ENCODE measurements around the gene ANKRD33.

The ANKRD33 gene

DNA sequence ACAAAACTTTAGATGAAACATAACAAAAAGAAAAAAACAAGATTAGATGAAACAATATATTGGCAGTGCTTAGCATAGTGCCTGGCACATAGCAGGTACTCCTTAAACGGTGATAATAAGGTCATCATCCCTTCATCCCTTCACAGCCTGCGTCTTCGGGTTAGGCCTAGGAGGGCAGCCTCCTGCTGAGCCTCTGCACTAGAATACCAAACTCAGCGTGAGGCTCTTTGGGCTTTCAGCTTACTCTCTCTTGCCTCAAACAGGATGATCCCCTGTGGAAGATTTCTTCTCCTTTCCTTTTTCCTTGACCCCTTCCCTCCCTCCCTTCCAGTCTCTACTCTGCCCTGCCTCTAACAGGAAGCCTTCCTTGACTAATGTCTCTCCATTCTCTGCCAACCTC is 25.0 kb upstream of the ANKRD33 start:
- no peak for DNase-seq

DNA sequence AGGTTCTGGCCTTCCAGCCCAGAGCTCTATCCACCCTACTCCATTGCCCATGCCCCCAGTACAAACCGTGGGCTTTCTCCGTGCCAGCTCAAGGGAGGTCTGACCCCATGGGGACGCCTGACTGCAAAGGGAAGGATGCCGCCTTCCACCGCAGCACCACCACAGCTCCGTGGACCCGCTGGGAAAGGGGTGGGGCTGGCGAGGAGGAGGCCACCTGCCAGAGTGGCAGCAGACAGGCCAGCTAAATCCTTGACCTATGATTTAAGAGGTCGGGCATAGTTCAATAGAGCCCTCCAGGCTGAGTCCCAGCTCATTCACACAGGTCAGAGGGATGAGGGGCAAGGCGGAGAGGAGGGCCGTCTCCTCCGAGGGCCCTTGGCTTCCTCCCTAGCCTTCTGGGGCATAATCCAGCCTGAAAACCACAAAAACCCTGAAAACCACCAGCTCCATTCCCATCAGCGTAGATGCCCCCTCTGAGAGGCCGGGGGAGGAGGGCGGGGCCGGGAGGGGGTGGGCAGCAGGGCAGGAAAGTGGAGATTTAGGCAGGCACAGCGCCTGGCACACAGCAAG is 24.5 kb upstream of the ANKRD33 start:
- DNase-seq: no peak

DNA sequence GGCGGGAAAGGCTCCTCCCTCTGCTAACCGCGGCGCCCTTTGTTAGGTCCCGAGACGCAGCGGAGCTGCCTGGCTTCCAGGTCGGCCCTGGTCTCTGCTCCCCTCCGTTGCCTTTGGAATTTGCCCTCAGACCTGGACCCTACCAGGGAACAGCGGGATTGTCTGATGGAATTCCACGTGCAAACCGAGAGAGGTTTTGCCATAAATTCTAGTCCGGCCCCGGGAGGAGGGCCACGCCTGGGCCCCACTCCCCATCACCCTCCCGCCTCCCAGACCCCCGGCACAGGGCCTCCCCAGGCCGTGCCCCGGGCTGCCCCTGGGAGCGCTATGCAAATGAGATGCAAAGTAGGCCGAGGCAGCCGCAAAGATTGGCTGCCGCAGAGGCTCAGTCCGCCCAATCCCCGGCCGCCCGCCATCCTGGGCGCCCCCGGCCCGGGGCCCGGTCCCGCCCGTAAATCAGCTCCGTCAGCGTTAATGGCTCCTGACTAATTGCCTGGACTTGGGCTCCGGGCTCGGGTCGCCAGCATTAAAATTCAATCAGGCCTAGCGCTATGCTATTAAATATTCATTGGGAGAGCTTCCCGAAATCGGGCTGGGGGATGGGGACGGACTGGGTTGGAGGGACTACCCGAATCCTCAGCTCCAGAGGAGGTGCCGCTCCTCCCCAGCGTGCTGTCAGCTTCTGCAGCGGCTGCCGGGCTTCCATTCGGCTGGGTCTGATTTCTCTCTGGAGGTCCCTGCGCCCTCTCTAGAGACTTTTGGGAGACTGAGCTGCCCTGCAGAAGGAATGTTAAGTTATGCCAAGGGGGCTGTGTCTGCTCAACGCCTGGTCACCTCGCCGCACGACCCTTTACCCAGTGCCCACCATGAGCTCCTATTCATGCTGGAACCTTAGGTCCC is 23.7 kb upstream of the ANKRD33 start:
- DNase-seq: no peak

DNA sequence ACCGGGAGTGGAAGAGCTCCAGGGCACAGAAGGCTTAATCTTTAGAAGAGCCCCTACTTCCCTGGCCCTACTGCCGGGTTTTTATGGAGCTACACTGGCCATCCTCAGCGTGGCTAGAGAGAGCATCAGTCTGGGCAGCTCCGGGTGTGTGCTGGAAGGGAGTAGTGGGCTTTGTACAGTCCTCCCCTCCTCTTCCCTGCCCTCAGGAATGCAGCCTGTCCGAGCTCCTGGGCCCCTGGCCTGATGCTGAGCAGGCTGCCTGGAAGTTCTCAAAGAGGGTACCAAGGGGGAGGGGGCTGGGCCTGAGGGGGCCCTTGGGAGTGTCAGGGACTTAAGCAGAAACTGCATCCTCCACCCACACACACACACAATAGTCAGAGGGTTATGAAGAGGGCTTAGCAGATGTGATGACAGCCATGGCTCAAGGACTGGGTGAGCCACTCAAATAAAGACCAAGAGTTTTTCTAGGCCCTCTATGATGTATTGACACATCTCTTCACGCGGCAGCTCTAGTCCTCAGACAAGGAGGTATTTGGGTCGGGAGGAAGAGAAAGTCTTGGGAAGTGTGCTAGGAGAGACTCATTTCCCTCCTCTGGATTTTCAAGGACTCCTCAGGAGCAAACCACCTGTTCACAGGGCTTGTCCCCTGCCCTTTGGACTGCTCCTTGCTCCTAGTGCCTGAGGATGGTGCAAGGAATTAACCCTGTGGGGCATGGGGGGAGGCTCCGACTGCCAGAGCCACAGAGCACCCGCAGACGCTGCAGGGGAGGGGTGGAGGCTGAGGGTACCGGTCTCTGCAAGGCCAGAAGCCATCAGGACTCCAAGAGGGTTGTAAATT is 22.9 kb upstream of the ANKRD33 start:
- DNase-seq: no peak

DNA sequence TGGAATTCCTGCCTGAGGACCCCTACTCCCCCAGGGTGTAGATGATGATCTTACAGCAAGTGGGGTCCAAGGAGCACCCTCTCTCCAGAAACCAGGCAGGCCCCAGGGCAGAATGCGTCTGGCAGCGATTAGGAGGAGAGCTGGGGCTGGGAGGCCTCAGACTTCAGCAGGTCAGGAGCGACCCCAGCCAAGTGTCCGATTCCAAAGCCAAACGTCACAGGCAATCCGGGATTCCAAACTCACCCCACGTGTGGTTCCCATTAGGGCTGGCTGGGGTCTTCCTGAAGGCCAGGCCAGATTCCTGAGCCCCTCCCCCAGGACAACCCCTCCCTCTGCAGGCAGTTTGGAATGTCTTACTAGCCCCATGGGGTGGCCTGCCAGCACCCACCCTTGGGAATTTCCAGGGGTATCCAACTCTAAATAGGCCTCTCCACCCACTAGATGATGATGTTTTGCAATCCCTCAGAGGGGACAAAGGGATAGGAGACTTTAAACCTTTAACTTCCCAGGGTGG is 22.1 kb upstream of the ANKRD33 start:
- DNase-seq: no peak

DNA sequence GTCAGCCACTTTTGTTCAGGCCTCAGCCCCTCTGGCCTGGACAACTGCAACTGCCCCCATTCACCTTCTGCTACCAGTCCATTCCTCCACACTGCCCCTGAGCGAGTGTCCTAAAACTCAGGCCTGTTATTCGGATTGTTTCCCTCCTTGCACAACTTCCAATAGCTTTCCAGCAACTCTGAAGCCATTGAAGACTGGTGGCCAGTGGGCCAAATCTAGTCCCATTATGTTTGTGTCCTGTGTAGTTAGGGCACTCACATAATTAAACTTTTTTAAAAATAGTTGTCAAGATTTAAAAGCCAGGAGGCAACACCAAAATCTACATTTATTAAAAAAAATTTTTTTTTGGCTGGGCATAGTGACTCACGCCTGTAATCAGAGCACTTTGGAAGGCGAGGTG is 21.6 kb upstream of the ANKRD33 start:
- DNase-seq: no peak

DNA sequence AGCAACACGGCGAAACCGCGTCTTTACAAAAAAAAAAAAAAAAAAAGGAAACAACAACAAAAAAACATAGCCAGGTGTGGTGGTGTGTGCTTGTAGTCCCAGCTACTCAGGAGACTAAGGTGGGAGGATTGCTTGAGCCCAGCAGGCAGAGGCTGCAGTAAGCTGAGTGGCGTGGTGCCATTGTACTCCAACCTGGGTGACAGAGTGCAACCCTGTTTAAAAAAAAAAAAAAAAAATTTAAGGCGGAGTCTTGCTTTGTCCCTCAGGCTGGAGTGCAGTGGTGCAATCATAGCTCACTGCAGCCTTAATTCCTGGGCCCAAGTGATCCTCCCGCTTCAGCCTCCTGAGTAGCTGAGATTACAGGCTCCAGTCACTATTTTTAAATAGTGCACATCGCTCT is 21.1 kb upstream of the ANKRD33 start:
- DNase-seq: no peak

DNA sequence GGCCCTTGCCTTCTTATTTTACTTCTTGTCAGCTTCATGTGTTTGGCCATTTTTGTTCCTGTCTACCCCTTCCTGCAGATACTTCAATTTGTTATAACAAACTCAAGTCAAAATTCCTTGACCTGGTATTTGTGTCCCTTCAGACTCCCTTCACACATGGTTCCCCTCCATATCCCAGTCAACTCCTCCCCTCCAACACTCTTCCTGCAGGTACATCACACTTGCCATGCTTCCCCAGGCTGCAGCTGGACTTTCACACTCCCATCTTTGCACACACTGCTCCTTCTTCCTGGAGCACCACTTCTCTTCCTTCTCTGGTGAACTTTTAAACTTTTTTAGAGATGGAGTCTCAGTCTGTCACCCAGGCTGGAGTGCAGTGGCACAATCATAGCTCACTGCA is 20.5 kb upstream of the ANKRD33 start:
- DNase-seq: no peak

DNA sequence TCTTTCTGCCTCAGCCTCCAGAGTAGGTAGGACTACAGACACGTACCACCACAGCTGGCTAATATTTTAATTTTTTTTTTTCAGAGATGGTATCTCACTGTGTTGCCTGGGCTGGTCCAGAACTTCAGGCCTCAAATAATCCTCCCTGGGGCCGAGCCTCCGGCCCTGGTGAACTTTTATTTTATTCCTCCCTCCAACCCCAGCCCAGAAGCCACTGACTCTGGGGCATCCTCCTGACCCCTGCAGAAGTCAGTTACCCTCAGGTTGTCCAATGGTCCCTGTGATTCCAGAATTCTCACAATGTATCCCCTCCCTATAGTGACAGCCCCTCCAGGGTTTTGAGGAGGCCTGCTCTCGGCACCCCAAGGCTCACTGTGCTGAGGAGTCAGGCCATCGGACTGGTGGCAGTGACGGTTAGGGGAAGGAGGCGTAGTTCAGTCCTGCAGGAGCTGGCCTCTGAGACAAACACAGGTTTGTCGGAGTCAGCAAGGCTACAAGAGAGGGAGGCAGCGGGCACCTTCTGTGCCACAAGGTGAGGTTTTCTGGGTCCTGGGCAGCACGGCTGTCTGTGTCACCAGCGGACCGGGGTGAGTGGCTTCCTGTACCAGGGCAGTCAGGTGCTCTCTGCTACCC is 20.0 kb upstream of the ANKRD33 start:
- no peak for DNase-seq

DNA sequence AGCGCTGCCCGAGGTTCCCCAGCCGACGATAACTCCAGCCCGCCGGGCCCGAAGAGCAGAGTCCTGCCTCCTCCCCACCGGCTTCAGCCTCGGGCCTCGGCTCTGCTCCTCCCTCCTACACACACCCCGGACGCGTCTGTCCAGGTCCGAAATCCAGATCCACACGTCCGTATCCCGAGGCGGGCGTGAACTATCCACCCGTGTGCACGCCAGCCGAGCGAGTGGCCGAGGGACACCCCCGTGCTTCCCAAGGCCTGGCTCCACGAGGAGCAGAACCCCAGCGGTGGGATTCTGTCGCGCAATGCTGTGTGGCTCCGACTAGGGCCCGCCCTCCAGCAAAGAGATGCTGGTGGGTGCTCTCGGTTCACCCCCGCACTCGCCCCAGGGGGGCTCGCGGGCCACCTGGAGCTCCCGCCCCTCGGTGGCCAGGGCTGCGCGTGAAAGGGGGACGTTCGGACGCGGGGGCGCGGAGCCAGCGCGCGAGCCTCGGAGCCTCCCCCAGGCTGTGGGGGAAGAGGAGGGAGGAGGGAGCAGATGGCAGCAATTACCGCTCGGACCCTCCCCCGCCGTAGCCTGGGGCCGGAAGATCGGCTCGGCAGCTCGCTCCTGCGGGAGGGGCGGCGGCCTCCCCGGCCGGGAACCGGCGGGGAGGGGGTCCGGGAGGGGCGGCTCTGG is 18.9 kb upstream of the ANKRD33 start:
- no peak for DNase-seq

DNA sequence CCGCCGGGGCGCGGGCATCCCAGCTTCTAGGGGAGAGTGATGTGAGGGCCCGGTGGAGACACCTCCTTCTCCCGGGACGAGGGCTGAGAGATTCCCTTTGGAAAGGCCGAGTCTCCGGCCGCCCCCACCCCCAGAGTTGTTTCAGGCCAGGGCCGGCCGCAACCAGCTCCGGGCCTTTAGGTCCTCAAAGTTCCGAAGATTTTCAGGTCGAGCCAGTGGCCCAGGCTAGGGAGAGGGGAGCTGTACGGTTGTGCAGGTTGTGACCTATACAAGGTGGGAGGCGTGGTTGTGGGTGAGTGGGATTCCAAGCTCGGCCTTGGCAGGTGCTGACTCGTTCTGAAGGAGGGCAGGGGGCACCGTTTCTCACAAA is 18.4 kb upstream of the ANKRD33 start:
- DNase-seq: no peak

DNA sequence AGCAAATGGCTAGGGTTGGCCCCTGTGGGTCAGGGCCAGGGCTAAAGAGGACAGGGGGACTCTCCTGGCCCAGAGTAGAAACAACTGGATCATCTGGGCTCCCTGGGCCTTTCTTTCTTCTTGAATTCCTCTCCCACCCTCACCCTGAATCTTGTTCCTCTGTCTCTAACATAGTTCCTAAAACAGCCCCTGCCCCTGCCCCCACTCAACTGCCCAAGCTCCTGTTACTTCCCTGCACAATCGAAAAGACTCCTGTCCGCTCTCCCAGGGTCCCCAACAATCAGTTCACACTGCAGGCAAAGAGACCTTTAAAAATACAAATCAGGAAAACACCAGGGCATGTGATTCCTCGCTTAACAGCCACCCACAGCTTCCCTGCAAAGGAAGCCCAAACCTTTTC is 18.0 kb upstream of the ANKRD33 start:
- DNase-seq: peak; percentile 36

DNA sequence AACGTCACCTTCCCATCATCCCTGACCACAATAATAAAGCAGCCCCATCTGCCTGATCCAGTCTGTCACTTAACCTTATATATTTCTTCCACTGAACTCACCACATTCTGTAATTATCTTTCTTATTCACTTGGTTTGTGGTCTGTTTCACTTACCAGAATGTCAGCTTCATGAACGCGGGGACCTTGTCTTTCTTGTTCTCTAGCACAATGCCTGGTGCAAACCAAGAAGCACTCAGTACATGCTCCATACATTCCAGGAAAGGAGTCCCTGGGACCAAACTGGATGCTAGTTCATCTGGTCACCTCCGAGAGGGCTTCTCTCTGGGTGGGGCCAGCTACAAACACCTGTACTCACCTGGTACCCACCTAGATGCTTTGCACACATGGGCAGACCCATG is 17.4 kb upstream of the ANKRD33 start:
- DNase-seq: no peak

DNA sequence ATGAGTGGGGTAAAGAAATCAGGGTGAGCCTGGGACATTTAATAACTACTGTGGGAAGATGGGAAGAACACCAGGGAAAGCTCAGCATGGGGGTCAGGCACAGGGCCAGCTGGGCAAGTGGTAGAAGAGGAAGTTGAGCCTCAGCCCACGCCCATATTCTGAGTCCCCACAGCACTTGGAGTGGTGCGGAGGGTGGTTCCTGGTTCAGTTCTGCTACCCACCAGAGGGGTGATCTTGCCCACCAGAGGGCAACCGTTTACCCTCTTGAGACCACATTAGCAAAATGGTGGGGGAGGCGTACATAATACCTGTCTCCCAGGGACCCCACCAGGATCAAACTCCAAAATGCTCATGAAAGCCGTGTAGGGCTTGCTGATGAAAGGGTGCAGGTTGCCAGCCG is 16.8 kb upstream of the ANKRD33 start:
- DNase-seq: peak; percentile 80

DNA sequence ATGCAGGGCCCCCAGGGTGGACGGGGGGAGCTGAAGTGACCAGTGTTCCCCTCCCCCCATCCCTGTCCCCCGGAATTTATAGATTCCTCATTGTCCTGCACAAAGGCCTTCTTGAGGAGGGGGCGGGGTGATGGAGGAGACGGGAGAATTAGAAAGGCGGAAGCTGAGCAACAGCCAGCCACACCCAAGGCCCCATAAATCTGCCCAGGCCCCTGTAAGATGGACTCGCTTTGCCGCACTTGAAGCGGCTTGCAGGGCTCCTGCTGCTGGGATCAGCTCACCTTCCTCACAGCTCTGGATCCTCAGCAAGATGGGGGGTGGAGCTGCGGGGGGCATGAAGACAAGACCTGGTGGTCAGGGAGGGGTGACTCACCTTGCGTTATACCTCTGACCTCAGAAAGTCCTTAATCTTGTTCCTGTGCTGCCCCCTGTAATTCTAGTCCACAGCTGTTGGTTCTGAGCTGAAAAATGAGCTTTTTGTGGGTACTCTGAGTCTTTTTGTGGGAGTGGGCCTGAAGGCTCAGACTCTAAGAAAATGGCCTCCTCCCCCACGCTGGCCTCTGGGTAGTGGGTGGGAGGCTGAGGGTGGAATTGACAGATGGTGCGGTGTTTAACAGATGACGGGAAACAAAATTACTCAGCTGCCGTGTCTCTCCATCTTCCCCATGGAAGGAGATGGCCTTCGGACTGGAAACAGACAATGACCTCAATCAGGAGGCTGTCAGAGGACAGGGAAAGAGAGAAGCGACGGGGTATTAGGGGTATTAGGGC is 15.8 kb upstream of the ANKRD33 start:
- DNase-seq: no peak

DNA sequence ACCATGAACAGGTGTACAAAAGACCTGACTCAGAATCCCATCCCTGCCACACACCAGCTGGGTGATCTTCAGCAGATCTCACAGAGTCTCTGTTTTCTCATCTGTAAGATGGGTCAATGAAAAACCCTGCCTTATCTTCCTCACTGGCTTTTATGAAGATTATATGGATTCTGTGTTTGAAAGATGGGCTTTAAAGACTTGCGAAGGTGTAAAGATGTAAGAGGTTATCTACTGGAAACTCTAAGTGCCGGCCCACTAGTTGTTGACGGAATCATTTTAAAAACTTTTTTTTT is 15.3 kb upstream of the ANKRD33 start:
- DNase-seq: no peak

DNA sequence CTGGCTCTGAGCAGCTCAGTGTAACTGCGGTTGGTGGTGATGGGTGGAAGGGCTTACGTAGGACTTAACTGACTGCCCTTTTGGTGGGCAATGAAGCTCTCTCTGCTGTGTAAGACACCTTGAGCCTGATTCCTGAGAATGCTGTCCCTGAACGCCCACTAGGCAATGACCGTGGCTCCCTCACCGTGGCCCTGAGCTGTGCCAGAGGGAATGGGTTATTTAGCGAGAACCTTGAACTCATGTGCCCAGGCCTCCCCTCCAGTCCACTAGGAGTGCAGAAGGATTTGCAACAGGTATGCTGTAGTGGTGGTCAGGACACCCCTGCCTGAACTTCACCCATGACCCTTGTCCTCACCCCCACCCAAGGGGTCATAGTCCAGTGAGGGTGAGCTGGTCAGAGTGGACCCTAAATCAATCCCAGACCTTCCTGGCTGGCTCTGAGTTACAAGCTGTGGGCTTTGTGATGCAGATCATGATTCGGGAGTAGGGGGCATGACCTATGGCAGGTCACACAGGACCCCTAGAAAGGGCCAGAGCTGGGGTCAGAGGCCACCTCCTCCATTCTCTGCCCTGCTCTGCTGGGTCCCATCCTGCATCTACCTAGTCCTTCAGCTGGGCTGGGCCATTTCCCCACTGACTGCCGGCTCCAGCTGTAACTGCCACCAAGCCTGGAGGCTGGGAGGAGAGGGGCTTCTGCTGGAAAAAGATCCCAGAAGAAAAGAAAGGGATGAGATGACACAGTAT is 14.5 kb upstream of the ANKRD33 start:
- DNase-seq: no peak

DNA sequence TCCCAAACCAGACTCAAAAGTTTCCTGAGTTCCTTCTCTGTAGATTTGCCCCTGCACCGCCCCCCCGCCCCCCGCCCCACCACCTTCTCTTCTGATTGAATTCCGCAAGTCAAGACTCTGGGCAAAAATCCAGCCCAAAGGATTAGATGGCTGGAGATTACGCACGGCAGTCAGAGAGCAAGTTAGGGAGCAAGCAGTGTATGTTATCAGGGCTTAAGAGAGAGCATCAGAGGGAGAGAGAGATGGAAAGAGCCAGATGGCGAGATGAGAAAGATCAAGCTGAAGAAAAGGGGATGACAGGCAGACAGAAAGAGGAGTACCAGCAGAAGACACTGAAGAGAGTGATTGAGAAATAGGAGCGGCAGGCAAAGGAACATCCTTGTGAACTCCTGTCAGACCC is 13.9 kb upstream of the ANKRD33 start:
- no peak for DNase-seq

DNA sequence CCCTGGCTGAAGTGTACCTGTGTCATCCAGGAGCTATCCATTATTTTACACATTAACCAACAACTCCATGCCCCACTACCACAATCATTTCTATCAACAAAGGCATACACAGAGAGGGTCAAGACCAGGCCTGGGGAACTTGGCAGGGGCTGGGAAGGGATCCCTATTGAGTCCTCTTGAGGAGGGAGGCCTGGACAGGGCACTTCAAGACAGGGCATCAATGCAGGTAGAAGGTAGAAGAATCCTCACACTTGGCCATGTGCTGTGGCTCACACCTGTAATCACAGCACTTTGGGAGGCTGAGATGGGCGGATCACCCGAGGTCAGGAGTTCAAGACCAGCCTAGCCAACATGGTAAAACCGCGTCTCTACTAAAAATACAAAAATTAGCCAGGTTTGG is 13.4 kb upstream of the ANKRD33 start:
- DNase-seq: no peak

DNA sequence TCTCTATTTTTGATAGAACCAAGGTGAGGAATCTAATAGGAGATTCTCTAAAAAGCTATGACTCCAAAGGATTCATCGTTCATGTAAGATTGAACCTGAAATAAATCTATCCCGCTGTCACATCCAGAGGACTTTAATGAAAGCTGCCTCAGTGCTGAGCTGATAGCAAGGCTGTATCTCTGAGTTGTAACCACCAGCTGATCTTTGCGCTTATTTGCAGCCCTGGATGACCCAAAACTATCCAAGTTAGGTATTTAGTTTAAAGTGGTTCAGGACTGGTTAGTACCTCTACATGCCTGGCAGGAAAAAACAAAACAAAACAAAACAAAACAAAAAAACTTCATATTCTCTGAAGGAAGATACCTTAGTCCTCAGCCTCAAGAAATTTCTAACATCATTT is 8.8 kb upstream of the ANKRD33 start:
- DNase-seq: no peak

DNA sequence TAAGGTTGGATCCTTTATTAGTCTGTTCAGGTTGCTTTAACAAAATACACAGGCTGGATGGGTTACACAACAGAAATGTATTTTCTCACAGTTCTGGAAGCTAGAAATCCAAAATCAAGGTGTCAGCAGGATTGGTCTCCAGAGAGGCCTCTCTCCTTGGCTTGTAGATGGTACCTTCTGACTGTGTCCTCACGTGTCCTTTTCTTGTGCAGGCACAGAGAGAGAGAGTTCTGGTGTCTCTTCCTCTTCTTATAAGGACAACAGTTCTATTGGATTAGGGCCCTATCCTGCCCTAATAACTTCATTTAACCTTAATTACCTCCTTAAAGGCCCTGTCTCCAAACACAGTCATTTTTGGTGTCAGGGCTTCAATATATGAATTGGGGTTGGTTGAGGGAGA is 4.6 kb upstream of the ANKRD33 start:
- DNase-seq: no peak

Data from suppressor macrophage treated with lipopolysaccharide for 4 hours (primary cell).